ENCODE measurements around the gene PSMG3. TPM values are rescaled to one million over a fixed set of nuclear protein-coding genes. Genes with fewer than 3 reads are reported as not detected.

Gene PSMG3
- total RNA-seq, 2 experiments from 2014 or later: 13.3 to 13.8 TPM

- TF ChIP-seq, protein P1, sequence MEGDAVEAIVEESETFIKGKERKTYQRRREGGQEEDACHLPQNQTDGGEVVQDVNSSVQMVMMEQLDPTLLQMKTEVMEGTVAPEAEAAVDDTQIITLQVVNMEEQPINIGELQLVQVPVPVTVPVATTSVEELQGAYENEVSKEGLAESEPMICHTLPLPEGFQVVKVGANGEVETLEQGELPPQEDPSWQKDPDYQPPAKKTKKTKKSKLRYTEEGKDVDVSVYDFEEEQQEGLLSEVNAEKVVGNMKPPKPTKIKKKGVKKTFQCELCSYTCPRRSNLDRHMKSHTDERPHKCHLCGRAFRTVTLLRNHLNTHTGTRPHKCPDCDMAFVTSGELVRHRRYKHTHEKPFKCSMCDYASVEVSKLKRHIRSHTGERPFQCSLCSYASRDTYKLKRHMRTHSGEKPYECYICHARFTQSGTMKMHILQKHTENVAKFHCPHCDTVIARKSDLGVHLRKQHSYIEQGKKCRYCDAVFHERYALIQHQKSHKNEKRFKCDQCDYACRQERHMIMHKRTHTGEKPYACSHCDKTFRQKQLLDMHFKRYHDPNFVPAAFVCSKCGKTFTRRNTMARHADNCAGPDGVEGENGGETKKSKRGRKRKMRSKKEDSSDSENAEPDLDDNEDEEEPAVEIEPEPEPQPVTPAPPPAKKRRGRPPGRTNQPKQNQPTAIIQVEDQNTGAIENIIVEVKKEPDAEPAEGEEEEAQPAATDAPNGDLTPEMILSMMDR (IDR thresholded peaks at IDR 0.05): no peak
- no peak overlapping the region for H3K27ac ChIP-seq (ENCODE audit: low read depth in 1 of 2, low read length in 2 of 2)
- ATAC-seq (ENCODE audit: poor library complexity) (no peak), DNase-seq (no peak)
- no peaks in the 10 kb centered on the region for H3K36me3 ChIP-seq (ENCODE audit: insufficient read depth, low read length)
- Mint-ChIP-seq H3K4me3 (no peak overlapping the region), H3K27me3 (peaks cover 37% of the 10 kb centered on the region), H3K4me1 (ENCODE audit: low read depth) (peaks cover 19% of the 10 kb centered on the region), H3K9me3 (no peaks in the 10 kb centered on the region), H3K27ac (no peak overlapping the region), H3K36me3 (ENCODE audit: low read depth) (no peaks in the 10 kb centered on the region)
- no peak overlapping the region for H3K4me3 ChIP-seq (ENCODE audit: low read length)
- H3K9me3 ChIP-seq (ENCODE audit: control insufficient read depth in 1 of 2, insufficient read depth in 1 of 2, low read length in 2 of 2): peaks cover 0 to 19% of the 10 kb centered on the region in 2 experiments
- intact Hi-C loops (cut with DNase I, micrococcal nuclease): no loop called here
- peaks cover 24% of the 10 kb centered on the region for H3K4me1 ChIP-seq (ENCODE audit: insufficient read depth, low read length)
- ChIA-PET POLR2A (no interaction called here), CTCF (no interaction called here)
- H3K27me3 ChIP-seq (ENCODE audit: control insufficient read depth in 1 of 2, insufficient read depth in 2 of 2, low read length in 2 of 2): peaks cover 19 to 30% of the 10 kb centered on the region in 2 experiments
Measured at GRCh38 chr7:1595636-1596035, 25.8 kb upstream of the PSMG3 start.

DNA sequence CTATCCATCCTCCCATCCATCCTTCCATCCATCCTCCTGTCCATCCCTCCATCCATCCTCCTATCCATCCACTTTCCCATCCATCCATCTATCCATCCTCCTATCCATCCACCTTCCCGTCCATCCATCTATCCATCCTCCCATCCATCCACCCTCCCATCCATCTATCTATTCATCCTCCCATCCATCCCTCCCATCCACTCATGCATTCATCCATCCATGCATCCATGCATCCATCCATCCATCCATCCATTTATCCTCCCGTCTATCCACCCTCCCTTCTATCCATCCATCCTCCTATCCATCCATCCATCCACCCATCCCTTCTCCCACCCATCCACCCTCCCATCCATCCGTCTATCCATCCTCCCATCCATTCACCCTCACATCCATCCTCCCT, 25.2 kb upstream of the PSMG3 start:
- Mint-ChIP-seq H3K4me3 (no peak overlapping the region), H3K4me1 (ENCODE audit: low read depth) (peaks cover 19% of the 10 kb centered on the region), H3K27ac (no peak overlapping the region), H3K36me3 (ENCODE audit: low read depth) (no peaks in the 10 kb centered on the region), H3K27me3 (peaks cover 41% of the 10 kb centered on the region), H3K9me3 (no peaks in the 10 kb centered on the region)
- Histone ChIP-seq H3K4me3 (ENCODE audit: low read length) (no peak overlapping the region), H3K27me3 (ENCODE audit: control insufficient read depth in 1 of 2, insufficient read depth in 2 of 2, low read length in 2 of 2) (peaks cover 19 to 32% of the 10 kb centered on the region in 2 experiments), H3K27ac (ENCODE audit: low read depth in 1 of 2, low read length in 2 of 2) (no peak overlapping the region), H3K9me3 (ENCODE audit: control insufficient read depth in 1 of 2, insufficient read depth in 1 of 2, low read length in 2 of 2) (peaks cover 0 to 21% of the 10 kb centered on the region in 2 experiments), H3K36me3 (ENCODE audit: insufficient read depth, low read length) (no peaks in the 10 kb centered on the region), H3K4me1 (ENCODE audit: insufficient read depth, low read length) (peaks cover 24% of the 10 kb centered on the region)
- intact Hi-C loops (cut with DNase I, micrococcal nuclease): no loop called here
- TF ChIP-seq, protein P1 (IDR thresholded peaks at IDR 0.05): no peak
- POLR2A ChIA-PET: no interaction called here
- ATAC-seq (ENCODE audit: poor library complexity): no peak
- DNase-seq: no peak
- CTCF ChIA-PET: no interaction called here

- ATAC-seq (ENCODE audit: poor library complexity) (no peak), DNase-seq (no peak)
- TF ChIP-seq, protein P1 (IDR thresholded peaks at IDR 0.05): no peak
- Mint-ChIP-seq H3K27ac (no peak overlapping the region), H3K36me3 (ENCODE audit: low read depth) (no peaks in the 10 kb centered on the region), H3K4me1 (ENCODE audit: low read depth) (peaks cover 19% of the 10 kb centered on the region), H3K9me3 (no peaks in the 10 kb centered on the region), H3K27me3 (peaks cover 41% of the 10 kb centered on the region), H3K4me3 (no peak overlapping the region)
- H3K27me3 ChIP-seq (ENCODE audit: control insufficient read depth in 1 of 2, insufficient read depth in 2 of 2, low read length in 2 of 2): peaks cover 19 to 32% of the 10 kb centered on the region in 2 experiments
- H3K4me1 ChIP-seq (ENCODE audit: insufficient read depth, low read length): peaks cover 24% of the 10 kb centered on the region
- CTCF ChIA-PET: no interaction called here
- peaks cover 0 to 26% of the 10 kb centered on the region in 2 experiments for H3K9me3 ChIP-seq (ENCODE audit: control insufficient read depth in 1 of 2, insufficient read depth in 1 of 2, low read length in 2 of 2)
- no peak overlapping the region for H3K4me3 ChIP-seq (ENCODE audit: low read length)
- no peaks in the 10 kb centered on the region for H3K36me3 ChIP-seq (ENCODE audit: insufficient read depth, low read length)
- POLR2A ChIA-PET: no interaction called here
- H3K27ac ChIP-seq (ENCODE audit: low read depth in 1 of 2, low read length in 2 of 2): no peak overlapping the region
- intact Hi-C loops (cut with DNase I, micrococcal nuclease): loop anchor here in 1 of 2 experiments (1.0 kb wide), 1 partner anchor 24 kb away; the partner anchor contains the start of gene PSMG3
Measured at GRCh38 chr7:1593904-1594421, 24.1 kb upstream of the PSMG3 start.
